GM19035 (cell line): Measurements from ENCODE around the gene KIAA1958.
"Not testable (repeated sequence)": the region's sequence is repeated elsewhere in the genome, so short reads cannot be mapped to it uniquely, and the experiment has no call there.

Experiments
- ATAC-seq: cut with Tn5 transposase; IDR thresholded peaks from one replicate; pipeline ENCODE4 v1.9.1; 2021; ENCODE audit not compliant: unreplicated experiment

KIAA1958 gene

DNA sequence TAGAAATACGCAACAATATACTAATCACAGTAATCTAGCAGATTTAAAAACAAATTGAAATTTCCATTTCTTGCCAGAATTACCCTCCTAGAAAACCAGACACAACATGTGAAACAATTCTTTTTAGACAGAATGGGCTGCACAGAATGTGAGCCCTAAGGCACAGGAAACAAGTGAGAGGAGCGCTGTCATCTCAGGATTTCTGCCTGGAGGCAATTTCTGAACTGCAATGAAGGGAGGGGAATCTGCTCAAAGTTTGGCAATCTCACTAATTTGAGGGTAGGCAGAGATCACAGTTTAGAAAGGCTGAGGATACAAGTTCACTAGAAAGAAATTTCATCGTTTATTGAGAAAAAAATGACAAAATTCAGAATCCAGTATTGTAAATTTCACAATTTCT is 161.0 kb downstream of the KIAA1958 start:
- ATAC-seq = no peak

DNA sequence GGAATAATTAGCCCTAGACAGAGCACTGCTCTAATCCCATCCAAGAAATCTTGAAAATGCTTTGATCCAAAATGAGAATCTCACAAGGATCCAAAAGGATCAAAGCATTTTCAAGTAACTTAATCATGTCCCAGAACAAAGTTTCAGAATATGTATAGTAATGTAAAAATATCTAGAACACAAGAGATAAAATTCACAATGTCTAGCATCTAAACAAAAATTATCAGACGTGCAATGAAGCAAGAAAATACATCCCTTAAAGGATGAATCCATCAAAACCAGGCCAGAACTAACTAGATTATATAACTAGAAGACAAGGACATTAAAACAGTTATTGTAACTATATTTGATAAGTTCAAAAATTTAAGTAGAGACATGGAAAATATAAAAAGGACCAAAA is 162.0 kb downstream of the KIAA1958 start:
- ATAC-seq = no peak

DNA sequence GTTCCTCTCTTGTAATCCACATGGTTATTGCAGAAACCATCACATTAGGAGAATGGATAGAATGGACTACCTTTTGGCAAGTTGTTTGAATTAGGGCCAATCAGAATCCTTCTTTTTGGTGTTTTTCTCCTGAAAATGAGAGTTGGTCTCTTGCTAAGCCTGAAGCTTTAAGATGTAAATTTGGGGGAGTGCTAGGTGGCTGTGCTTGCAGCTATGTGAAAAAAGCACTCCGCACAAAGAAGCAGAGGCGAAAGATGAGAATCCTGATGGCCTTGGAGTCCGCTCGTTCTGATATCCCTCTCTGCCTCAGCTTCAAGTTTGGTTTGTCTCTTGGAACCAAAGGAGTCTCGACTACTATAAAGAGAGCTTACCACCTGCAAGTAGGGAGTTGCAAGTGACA is 167.7 kb downstream of the KIAA1958 start:
- ATAC-seq = no peak

GRCh38 chr9:112655668-112656067 is 169.0 kb downstream of the KIAA1958 start:
- no peak for ATAC-seq

GRCh38 chr9:112659906-112660305 is 173.3 kb downstream of the KIAA1958 start:
- ATAC-seq = no peak

DNA sequence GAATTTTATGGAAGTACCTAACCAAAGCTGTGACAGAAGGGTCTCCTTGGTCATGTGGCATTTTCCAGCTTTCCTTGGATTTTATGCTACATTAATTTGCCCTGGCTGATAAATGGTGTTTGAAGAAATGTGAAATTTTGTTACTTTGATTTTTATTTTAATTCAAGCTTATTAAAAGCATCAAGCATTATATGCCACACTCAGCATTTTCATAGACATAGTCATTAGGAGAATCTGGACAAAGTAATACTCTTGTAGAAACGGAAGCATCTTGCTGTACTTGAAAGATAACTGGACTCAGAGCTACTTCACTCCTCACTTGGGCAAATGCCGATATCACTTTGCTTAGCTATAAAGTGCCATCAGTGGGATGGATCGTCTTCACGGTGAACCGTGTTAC is 177.1 kb downstream of the KIAA1958 start:
- no peak for ATAC-seq

DNA sequence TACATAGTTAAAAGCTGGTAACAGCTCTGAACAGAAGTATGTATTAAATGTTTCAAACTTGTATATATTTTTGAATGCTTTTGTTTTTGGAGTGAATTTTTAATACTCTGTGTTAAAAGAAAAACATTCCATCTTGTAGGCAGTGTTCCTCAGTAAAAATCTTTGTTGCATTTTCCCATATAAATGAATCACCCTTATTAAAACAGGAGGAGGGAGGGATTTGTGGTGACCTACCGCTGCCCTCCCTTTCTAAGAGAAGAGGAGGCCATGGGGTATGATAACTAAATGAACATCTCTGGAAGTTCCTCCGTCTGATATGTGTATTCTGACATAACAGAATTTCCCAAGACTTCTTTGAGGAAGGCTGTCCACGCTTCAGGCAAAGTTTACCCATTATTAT is 177.9 kb downstream of the KIAA1958 start:
- no peak for ATAC-seq

- ATAC-seq = no peak
Measured at GRCh38 chr9:112665347-112665746, 178.7 kb downstream of the KIAA1958 start.

DNA sequence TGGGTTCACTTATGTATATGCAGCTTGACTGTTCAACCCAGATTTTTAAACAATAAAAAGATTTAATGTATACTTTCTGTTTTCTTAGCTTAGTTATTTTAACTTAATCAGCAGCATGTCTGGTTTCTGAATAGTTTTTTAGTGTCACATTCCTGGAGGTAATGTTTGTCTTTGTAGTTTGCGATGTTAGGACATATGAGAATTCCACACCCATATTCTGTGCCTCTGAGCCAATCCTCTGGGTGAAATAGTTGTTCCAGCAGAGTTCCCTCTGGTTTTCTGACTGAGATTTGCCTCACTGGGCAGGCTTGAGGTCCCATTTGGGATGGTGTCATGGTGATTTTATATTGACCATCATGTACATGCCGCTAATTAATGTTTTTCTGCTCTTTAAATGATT is 182.7 kb downstream of the KIAA1958 start:
- ATAC-seq = no peak

DNA sequence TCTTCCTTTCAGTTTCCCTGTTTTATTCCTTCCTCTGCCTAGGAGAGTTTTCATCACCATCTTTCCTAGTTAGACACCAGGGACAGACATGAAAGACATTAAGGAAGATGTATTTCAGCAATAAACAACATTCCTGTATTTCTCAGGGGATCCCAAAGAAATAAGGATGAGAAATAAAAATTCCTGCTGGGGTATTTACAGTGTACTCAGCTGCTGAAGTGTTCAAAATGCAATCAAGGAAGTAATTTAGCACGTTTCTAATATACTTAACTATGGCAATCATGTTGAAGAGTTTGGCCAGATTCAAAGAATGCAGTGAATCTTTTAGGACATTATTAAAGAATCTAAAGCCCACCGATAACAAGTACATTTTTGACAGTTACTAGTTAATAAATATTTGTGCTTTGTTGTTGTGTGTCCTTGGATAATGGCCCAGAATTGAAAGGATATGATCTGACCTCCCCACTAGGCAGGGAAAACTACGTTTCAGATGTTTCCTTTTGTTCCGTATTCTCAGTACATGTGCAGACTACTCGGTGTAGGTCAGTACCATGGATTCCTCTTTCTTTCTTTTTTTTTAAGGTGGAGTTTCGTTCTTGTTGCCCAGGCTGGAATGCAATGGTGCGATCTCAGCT is 184.5 kb downstream of the KIAA1958 start:
- no peak for ATAC-seq

DNA sequence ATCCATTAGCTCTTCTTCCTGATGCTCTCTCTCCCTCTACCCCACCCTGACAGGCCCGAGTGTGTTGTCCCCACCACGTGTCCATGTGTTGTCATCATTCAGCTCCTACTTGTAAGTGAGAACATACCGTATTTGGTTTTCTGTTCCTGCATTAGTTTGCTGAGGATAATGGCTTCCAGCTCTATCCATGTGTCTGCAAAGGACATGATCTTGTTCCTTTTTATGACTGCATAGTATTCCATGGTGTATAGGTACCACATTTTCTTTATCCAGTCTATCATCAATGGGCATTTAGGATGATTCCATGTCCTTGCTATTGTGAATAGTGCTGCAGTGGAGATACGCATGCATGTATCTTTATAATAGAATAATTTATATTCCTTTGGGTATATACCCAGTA is 186.6 kb downstream of the KIAA1958 start:
- ATAC-seq = not testable (repeated sequence)

DNA sequence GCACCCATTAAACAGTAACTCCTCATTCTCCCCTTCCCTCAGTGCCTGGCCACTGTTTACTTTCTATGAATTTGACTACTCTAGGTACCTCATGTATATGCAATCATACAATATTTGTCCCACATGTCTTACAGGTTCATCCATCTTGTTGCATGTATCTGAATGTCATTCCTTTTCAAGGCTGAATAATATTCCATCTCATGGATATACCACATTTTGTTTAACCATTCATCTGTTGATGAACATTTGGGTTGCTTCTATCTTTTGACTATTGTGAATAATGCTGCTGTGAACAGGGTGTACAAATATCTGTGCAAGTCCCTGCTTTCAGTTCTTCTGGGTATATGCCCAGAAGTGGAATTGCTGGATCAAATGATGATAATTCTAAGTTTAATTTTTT is 190.4 kb downstream of the KIAA1958 start:
- no peak for ATAC-seq

DNA sequence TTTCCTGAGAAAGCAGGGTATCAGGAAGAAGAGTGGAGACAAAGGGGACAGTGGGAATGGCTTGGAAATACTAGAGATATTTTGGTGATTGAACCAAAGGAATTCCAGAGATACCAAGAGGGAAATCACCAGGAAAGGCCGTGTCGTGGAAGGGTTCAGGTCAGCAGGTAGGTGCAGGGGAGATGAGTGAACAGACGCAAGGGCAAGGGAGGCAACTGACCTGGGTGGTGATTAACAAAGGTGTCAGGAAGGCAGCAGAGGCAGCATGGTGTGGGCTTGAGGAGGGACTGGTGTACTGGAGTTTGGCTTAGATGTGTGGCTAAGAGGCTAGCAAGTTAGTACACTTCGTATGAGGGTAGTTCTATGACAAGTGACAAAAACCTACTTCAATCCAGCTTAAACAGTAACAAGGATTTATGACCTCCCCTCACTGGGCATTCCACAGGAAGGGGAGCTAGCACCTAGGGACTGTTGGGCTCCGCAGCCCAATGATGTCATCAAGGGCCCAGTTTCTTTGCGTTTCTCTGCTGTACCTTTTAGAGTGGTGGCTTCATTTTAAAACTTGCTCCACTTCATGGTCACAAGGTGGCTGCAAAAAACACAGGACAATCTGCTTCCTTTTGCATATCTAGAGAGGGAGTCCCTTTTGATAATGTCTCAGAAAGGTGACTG is 194.2 kb downstream of the KIAA1958 start:
- ATAC-seq = no peak

DNA sequence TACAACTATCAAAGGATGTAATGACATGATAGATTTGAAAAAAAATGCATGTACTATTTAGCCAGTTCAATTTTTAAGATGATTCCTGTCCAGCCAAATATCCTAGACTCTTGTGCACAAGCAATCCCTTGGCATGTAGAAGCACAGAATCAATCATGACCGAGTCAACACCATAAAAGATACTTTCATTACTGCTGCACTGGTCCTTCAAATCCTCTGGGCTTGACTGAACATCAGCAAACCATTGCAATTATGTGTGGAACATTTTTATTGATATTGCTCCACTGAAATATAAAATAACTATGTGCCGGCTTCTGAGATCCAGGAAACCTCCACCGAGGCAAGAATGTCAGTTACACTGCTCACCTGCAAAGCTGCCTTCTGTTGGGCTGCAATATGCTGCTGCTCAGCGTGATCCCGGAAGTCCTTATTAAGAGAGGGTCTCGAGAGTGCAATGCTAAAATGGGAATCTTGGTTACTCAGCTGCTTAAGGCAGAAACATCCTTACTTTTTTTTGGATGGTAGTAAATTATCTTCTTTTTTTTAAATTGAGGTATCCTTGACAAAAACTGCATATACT is 202.6 kb downstream of the KIAA1958 start:
- ATAC-seq = no peak

DNA sequence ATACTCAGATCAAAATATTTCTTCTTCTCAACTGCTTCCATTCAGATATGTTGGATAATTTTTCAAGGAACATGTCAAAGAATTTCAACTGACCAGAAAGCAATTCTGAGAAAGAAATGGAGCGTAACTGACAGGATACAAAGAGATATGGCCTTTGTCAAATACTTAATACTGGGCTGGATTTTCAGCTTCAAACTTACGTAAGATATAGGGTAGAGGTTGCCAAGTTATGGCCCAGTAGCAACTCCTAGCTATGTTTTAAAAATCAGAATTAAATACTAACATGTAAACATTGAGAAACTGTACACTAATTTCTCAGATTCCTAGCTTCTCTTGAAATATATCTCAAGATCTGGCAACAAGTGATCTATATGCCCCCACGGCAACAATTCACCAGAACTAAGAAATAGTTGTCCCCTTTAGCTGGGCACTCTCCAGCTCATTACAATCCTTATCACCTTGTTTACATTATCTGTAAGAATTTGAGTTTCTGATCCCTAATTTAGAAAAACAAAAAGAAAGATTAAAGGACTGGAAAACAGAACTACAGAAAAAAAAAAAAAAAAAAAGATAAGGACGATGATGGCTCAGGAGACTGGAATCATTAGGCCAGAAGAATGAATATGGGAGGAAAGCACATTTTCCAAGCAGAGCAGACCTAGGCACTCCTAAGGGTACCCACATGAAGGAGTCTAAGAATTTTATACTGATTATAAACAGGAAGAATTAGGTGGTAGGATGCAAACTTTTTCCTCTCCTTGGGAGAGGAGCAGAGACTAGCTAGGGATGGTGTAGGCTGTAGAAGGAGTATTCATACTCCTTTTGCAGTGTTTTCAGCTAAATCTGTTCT is 208.3 kb downstream of the KIAA1958 start:
- no peak for ATAC-seq

DNA sequence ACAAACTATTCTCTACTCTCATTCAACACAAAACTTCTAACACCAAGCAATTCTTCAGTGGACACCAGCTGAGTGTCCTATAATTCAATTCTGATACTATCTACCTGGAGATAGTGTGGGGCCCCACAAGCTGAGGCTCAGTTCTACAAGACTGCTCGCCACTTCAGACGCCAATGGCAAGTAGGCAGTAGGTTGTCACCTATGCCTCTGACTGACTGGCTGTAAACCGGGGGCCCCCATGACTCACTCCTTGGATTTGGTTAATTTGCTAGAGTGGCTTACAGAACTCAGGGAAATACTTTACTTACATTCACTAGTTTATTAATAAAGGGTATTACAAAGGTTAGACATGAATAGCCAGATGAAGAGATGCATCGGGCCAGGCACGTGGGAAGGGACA is 209.8 kb downstream of the KIAA1958 start:
- no peak for ATAC-seq

DNA sequence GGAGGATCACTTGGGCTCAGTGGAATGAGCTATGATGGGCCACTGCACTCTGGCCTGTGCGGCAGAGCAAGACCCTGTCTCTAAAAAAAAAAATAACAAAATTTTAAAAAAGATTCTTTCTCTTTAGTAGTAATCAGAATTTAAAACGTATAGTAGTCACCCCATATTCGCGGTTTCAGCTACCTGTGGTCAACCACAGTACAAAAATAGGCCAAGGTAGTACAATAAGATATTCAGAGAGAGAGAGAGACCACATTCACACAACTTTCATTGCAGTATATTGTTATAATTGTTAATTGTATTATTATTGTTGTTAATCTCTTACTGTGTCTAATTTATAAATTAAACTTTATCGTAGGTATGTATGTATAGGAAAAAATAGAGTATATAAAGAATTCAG is 212.6 kb downstream of the KIAA1958 start:
- ATAC-seq = peak; percentile 65

DNA sequence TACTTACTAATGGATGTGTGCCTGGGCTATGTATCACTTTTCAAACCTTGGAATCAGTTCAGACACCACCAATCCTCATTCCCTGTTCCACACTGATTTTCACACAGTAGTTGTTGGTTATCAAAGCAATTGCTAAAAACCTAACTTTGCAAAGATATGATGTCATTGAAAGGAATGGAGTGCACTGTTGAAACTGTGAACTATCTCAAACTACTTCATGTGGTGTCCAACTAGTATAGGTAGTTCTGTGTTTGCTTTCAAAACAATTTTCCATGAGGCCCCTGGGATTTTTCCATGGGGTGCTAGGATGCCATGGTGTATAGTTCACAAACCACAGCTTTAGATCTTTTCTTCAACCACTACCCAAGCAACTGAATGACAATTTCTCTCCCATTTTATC is 213.5 kb downstream of the KIAA1958 start:
- no peak for ATAC-seq

- ATAC-seq = no peak
Measured at GRCh38 chr9:112703304-112703703, 216.7 kb downstream of the KIAA1958 start.

DNA sequence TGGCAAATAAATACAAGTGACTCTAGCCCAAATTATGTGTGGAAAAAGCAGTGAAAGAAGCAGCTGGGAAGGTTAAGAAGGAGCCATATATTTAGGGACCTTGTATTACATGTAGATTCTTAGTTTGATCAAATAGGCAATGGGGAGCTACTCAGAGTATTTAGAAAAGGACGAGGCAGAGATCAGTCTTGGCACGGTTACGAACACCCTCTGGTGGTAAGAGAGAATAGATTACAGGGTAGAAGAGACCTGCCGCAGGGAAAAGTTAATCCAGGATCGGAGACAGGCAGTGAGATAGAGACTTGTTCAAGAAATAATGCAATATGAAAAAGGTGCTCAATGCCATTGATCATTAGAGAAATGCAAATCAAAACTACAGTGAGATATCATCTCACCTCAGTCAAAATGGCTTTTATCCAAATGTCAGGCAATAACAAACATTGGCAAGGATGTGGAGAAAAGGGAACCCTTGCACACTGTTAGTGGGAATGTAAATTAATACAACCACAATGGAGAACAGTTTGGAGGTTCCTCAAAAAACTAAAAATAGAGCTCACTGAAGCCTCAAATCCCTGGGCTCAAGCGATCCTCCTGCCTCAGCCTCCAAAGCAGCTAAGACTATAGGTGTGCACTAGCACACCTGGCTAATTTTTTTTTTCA is 219.3 kb downstream of the KIAA1958 start:
- no peak for ATAC-seq

DNA sequence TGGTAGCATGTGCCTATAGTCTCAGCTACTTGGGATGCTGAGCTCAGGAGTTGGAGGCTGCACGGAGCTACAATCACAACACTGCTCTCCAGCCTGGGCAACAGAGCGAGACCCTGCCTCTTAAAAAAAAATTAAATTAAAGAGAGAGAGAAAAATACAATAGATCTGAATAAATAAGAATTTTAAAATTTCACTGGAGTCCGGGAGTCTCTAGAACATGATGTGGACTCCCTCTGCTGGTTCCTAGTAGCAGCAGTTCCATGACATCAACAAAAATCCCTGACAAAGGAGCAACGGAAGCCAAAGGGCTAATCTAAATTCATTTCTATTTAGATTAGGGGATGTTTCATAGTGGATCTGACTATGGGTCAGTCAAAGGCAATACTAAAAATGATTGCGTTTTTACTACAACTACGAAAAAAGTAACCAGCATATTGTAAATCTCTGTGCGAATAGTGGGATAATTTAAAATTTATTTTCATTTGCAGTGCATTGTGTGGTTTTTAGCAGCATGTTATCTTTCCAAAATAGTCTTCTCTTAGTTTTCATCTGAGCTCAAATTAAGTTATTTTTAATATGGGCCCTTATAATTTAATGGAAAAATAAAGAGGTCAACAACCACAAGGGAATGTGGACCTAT is 224.5 kb downstream of the KIAA1958 start:
- ATAC-seq = no peak
